A549 treated with AZD9567 at 1 μM for 4 hours (cell line): Measurements from ENCODE around the gene CCDC70. TPM values are rescaled to one million over a fixed set of nuclear protein-coding genes. Genes with fewer than 3 reads are reported as not detected.

Source experiments
- total RNA-seq: library from RNA; stranded (reverse); fragments of 200-300 nt; extraction: Qiagen RNA extraction; gene quantifications from 5 replicates; pipeline ENCODE4 v1.2.3, GENCODE V29; 2022; ENCODE audit not compliant: insufficient read depth

Gene CCDC70
- total RNA-seq = 0.07 TPM in 1 of 5 replicates, not detected in the others

GRCh38 chr13:51861723-51862300 lies at the start of gene CCDC70:
CCDC70 (plus strand) TSS chr13:51861969; CDS start chr13:51865412, 3,443 bp downstream.

GRCh38 chr13:51844862-51845573 lies 16.8 kb upstream of the CCDC70 start, which contains the start of gene TMEM272:
TMEM272 (minus strand) TSS chr13:51845177; CDS start chr13:51838530, 6,647 bp downstream.

Other genes with a start within 250 kb of the CCDC70 start
- 3.9 to 8.5 TPM (median 4.1 TPM) in 5 replicates for gene DHRS12, start 57.8 kb upstream of the CCDC70 start, total RNA-seq
- not detected in 5 replicates for gene TMEM272, start 16.8 kb upstream of the CCDC70 start, total RNA-seq
- gene ATP7B, start 149.5 kb downstream of the CCDC70 start, total RNA-seq = 1.8 to 3.5 TPM (median 2.1 TPM) in 5 replicates
- 3.5 to 7.3 TPM (median 6.6 TPM) in 5 replicates for gene ALG11, start 150.4 kb downstream of the CCDC70 start, total RNA-seq
- gene UTP14C, start 162.7 kb downstream of the CCDC70 start, total RNA-seq = 5.3 to 8.5 TPM (median 6.1 TPM) in 5 replicates